GM18873 (cell line): ENCODE results near the gene TSHR.
"Not testable (repeated sequence)": the region's sequence is repeated elsewhere in the genome, so short reads cannot be mapped to it uniquely, and the experiment has no call there.

Experiments
- ATAC-seq: cut with Tn5 transposase; IDR thresholded peaks from one replicate; pipeline ENCODE4 v1.9.1; 2021; ENCODE audit warnings: mild to moderate bottlenecking, moderate library complexity, moderate number of reproducible peaks; ENCODE audit not compliant: unreplicated experiment, low FRiP score

TSHR gene

DNA sequence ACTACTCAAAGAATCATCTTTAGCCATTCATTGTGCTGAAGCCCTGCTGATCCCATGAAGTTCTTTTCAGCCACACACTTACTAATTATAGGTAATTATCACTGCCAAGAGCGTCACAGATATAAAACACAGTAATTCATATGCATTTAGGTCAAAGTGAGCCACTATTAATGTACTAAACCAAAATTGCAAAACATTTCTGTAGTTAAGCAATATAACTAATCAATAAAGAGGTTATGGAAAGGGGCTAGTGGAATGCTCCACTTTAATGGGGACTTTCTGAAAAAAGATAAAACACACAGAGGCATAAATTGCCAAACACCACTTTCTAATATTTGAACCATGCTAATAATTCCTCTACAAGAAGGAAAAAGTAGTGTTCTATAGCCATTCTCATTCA, 7.1 kb upstream of the TSHR start:
- no peak for ATAC-seq

DNA sequence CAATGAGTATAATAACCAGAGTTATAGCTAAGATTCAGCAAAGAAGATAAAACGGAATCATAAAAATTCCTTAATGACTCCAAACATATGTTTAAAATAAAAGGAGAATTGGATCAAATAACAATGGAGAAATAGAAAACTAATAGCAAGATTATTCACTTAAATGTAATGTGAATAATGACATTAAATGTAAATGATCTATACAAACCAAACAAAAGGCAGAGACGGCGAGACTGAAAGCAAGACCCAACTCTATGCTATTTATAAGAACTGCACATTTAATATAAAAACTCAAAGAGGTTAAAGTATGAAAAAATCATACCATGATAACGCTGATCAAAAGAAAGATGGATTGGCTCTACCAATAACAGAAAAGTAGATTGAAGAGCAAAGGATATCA, 3.9 kb upstream of the TSHR start:
- no peak for ATAC-seq

DNA sequence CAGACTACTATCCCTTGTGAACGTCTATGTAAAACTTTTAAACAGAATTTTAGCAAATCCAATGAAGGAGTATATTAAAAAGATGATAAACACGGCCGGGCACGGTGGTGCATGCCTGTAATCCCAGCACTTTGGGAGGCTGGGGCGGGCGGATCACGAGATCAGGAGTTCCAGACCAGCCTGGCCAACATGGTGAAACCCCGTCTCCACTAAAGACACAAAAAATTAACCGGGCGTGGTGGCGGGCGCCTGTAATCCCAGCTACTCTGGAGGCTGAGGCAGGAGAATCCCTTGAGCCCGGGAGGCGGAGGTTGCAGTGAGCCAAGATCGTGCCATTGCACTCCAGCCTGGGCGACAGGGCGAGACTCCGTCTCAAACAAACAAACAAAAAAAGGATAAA, 2.2 kb upstream of the TSHR start:
- not testable (repeated sequence) for ATAC-seq

DNA sequence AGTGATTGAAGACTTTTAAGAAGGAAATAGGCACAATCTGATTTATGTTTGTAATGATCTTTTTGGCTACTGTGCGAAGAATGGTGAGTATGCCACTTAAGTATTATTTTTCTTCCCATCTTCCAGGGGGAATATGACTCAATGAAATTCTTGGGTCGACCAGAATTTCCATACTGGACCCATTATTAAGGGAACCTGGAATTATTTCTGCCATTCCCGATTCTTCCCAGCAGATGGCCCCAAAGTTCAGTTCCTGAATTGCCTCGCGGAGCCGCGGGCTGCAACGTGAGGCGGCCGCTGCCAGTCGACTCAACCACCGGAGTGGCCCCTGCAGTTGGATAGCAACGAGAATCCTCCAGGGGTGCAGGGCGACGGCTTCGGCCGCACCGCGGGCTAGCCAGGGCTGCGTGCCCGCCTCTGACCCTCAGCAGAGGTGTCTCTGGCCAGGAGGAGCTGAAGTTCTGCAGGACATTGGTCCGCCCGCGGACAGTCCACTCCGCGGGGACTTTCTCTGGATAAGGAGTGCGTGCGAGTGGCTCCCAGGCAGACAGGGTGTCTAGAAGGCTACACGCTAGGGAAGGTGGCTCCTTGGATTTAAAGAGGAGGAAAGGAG, 628 bp upstream of the TSHR start:
- no peak for ATAC-seq

DNA sequence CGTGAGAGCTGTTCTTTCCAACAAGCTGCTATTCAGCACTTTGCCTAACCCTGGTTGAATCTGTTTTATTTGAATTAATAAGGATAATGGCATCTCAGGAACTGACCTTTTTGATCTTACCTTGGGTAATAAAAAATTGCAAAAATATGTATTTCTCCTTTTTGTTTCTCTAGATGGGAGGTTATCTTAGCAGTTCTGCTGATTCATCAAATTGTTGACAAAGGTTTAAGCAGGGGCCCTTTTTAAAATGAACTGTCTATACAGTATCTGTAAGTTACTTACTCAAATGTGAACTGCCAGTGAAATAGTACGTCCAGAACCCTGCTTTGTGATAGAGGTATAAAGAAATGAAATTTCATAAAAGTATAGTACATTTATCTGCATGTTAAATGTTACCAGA, 681 bp downstream of the TSHR start:
- no peak for ATAC-seq

DNA sequence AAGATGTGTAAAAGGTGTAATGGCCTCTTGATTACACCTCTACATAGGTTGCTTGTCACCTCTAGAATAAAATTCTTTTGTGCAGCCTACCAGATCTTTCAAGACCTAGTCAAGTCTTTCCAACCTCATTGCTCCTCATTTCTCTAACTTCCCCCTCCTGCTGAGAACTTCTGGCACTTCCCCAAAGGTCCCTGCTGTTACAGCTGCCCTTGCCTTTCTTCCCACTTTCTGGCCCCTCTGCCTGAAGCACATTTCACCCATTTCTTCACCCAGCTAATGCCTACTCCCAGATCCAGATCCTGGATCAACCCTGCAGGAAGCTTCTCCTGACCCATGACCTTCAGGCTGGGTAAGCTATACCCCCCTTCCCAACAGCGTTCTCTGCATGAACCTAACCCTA, 1.5 kb downstream of the TSHR start:
- no peak for ATAC-seq

DNA sequence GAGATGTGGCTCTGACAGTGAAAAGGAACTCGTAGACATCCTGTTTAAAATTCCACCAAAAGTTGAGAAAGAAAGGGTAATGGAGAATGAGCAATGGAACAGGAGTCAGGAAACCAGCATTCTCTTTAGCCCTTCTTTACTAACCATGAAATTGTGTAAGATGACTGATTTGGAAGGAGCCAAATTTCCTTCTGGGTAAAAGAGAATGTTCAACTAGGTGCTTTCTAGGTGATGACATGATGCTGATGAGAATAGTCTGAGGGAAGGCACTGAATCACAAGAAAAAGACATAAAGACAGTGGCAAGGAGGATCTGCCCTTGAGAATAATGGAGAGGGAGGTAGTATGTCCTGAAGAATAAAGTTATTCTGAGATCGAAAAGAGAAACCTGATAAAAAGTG, 2.2 kb downstream of the TSHR start:
- ATAC-seq, result no peak

DNA sequence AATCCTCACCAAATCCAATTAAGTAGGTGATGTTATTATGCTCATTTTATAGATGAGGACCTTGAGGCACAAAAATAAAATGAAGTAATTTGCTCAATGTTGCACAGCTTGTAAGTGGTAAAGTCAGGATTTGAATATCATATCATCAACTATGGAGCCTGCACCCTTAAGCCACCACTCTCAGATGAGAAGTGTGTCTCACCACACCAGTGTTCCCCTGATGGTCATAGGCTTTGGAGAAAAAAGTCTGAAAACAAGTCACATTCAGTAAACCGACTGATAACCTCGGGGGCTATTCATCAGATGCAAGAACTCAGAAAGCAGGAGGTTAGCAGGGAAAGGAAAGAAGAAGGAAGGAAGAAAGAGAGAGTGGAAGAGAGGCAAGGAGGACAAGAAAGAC, 2.8 kb downstream of the TSHR start:
- ATAC-seq, result no peak

DNA sequence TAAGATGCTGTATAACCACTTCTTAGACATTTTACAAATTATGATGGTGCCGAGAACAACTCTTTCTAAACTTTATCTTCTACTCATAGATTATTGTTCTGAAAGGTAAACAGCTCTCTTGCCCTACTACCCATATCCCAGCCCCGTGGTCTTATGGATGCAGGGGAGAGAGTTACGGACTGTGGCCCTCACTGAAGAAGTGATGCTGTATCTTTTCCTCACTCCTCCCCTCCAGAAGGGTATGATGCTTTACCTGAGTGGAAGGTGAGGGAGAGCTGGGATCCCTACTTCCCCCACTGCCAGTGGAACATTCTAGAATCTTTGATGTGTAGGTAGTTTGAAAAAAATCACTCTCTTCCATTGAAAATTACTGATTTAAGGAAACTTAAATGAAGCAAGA, 3.5 kb downstream of the TSHR start:
- ATAC-seq, result no peak

DNA sequence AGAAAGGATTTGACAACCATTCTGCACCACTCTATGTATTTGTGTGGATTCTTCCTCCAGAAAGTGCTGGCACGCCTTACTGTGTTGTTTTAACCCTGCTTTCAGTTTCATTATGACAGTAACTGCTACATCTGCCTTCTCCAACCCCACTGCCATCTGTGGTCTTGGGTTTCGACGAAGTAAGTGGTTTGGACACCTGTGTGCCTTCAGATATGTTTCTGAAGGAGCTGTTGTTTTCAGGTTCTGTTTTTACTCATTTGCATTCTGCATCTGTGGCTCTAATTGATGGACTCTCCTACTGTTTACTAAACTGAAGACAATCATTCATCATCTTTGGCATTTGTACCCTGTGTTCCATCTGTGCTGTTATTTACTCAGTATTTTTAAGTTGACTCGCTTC, 4.1 kb downstream of the TSHR start:
- ATAC-seq, result peak; percentile 98

DNA sequence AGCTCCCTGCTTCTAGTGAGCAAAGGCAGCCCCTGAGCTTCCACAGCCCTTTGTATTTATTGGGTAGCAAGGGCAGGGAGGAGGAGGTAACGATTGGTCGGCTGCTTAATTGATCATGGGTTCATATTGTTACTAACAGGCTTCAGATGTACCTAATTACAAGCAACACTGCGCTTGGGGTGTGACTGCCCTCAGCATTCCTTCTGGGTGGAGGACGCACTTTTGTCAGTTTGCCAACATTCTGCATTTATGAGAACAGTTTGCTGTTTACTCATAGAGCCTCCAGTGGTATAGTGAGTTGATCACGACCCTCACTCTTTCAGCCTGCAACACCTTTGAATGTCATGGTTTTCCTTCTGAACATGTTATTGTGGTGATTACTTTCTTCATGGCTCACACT, 9.6 kb downstream of the TSHR start:
- ATAC-seq, result no peak

DNA sequence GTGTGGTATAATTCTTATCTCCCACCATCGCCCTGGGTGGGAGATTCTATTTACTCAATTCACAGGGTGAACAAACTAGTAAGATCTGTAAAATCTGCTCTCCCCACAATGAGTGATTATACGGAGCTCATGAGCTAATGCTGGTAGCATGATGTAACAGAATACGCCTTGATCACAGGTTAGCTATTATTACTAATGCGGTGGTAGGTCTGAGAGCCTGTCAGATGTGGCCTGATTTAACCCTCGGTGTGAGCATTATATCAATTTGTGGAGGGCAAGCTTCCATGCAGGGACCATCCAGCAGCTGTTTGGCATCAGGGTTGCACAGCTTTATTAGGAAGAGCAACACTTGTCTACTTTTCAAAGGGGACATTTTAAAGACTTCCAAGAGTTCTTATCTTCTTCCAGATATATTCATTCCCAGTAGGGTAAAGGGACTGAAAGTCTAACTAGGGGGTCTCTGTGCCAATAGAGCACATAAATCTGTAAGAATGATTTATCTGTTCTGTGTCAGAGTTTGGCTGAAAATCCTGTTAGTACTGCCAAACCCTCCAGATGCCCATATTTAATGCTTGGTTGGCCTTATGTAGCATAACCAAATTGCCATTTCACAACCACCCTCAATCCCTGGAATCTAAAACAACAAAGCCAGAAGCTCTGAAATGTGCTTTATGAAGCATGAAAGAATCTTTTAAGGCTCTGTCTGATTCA, 18.7 kb downstream of the TSHR start:
- ATAC-seq, result no peak

DNA sequence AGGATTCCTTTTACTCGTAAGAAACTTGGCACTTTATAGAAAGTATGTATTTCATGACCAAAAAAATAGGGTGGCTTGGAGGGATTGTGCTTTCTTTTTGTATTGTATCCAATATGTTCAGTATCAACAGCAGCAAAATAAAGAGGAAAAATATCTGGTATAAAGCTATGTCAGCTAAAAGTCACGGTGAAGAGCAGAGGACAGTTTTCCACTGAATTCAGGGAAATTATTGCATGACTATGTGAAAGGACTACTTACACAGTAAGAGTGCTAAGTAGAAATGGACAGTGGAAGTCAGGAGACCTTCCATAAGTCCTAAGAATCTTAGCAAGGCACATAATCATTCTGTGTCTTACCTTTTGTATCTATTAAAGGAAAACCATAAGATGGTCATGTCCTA, 19.3 kb downstream of the TSHR start:
- no peak for ATAC-seq

DNA sequence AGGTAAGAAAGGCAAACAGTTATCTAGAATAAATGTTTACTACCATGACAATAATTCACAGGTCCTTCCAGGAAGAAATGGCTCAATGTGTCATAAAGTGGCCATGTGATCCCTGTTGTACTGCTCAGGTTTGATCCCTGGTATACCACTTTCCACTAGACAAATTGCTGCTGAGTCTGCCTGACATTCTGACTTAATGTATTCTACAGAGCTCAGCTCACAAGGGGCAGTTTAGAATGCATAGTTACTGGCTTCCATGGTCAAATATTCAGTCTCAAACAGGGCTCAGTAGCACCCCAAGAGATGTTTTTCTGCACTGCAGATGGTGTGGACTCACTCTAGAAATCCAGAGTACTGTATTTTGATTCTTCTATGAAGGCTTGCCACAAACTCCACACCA, 21.8 kb downstream of the TSHR start:
- ATAC-seq, result no peak

DNA sequence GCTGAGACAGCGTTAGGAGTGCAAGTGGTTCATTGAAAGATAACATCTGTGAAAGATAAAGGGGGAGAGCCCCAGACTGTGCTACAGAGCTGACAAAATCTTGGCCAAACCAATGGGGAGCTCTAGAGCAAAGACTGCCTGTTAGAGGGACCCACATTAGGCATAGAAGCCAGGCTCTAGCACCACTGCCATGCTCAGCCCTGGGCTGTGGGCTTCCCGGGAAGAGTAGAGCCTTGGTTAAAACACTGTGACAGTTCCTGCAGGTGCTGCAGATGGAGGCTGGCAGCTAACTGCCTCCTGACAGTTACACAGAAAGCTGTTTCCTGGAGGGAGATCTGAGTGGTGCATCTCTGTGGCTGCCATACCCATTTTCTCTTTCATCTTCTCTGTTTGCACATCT, 23.0 kb downstream of the TSHR start:
- peak; percentile 78 for ATAC-seq

DNA sequence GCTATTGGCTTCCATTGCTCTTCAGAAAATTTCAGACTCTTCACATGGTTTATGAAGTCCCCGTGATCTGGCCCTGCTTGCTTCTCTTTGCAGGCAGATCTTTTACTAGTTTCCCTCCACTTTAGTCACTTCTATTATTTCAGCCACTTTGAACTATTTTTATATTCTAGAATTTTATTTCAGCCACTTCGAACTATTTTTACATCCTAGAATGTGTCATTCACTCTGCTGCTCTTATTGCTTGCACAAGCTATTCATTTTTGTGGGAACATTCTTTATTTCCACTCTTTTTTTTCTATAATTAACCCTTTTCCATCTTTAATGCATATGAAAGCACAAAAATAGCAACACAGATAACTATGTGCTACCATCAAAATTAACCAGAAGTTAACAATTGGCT, 24.5 kb downstream of the TSHR start:
- no peak for ATAC-seq

DNA sequence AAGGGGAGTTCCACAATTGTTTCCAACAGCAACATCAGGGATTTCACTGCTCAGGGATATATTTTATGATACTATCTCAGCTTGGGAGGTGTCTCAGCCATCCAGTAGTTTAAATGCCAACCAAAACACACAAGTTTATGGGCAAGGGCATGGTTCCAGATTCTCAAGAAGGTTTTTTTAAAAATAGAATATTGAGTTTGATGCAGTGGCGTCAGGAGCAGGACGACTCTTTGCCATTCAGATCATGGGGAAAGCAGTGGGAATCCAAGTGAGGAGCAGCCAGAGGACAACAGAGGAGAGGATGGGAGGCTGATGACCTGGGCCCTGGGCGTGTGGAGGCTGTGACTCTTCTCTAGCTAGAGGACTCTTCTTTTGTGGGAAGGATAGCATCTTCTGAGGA, 25.7 kb downstream of the TSHR start:
- ATAC-seq, result no peak

DNA sequence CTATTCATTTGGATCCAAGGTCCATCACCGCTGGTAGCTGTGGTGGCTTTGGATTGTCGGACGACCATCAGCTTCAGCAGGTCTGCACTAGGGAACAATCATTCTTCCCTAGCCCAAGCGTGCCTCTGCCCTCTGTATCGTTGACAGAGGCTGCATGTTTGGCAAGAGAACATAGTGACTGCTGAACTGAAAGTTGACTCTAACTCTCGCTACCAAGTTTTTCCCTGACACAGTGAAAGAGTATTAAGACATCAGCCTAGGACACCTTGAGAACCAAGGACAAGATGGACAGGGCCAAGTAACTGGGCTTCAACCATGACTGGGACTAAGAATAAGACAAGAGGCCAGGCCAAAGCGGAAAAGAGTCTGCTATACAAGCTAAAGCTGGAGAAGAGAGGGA, 26.3 kb downstream of the TSHR start:
- no peak for ATAC-seq

DNA sequence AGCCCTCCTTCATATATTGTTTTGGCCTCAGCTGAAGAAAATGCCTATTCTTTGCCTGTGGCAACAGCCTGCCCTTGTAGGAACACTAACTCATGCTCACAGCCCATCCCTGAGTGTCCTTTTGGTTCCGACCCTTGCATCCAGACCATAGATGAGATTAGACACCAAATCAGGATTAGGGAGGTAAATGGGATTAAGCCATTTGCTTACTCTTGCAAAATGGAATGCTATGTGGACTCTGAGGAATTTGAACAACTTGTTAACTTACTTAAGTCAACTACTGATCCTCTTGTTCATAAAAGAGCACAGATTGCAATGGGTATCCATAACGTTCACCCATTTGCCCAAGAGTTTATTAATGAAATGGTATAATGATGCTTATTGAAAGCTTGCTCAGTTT, 27.3 kb downstream of the TSHR start:
- no peak for ATAC-seq

DNA sequence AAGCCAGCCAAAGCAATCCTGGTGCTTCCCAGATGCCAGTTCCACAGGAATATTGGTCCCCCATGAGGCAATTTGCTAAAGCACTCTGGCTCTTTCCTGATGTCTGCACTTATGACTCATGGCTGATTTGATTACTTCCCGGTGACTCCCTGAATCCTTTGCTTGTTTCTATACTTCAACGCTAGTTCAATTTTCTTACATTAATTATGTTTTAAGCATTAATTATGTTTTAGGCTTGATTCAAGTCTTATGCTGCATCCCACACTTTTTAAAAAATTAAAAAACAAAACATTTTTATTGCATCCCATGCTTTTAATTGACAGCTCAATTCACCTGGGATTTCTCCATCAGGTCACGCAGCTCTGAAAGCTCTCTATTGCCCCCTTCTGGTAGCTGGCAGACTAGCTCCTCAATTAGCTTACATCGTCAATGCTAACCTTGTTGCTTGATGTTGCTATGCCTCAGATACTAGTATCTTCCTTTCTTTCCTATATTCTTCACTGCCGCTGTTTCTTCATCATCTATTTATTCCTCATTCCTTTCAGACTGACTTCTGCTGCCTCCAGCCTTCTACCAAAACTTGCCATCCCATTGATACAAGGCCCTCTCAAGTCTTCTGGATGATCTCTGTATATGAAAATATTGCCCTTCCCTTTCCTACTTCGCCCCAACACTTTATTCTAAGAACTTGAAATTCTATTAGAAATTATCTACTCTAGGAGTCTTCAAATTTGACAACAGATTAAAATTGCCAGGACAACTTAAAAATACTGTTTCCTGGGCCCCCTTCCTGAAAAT, 32.0 kb downstream of the TSHR start:
- peak; percentile 73 for ATAC-seq

DNA sequence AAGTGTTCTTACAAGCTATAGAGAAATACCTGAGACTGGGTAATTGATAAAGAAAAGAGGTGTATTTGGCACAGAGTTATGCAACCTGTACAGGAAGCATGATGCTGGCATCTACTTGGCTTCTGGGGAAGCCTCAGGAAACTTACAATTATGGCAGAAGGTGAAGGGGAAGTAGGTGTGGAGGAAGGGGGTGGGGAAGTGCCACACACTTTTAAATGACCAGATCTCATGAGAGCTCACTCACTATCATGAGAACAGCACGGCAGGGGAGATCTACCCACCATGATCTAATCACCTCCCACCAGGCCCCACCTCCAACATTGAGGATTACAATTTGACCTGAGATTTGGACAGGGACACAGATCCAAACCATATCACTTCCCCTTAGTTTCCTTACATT, 32.8 kb downstream of the TSHR start:
- no peak for ATAC-seq
